HG03103 (cell line): ENCODE data around the gene SCARB1.

Source experiments
- ATAC-seq: cut with Tn5 transposase; IDR thresholded peaks from one replicate; pipeline ENCODE4 v1.9.1; 2021; ENCODE audit warnings: low read depth; ENCODE audit not compliant: unreplicated experiment

Gene SCARB1

DNA sequence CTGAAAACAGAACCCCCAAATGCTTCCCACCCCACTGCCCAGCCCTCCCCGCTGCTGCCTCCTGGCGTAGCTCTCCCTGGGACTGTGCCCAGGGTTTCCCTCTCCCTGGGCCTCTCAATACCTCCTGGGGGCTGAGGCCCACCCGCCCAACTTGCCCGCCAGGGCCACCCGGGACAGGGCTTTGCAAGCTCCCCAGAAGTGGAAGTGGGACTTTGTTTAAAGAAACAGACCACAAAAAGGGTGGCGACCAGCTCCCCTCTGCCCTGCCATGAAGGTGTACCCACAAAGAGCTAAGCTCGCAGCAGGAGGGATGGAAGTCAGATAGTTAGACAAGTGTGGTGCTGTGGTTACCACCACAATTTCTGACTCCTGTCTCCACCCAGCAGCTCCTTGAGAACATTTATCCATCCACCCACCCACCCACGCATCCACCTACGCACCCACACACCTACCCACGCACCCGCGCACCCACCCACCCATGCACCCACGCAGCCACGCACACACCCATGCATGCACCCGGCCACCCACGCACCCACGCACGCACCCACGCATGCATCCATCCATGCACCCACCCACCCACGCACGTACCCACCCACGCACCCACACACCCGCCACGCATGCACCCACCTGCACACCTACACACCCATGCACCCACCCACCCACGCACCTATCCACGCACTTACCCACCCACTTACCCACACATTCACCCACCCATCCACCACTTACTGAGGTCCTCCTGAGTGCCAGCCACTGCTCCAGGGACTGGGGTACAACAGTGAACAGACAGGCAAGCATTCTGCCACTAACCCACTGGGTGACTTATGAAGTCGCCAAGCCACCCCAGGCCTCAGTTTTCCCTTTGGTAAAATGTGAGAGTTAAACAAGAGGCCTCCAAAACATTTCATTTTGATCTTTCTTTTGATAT lies 127.3 kb downstream of the SCARB1 start:
- ATAC-seq: no peak

- no peak for ATAC-seq
Measured at GRCh38 chr12:124734224-124734788, 129.4 kb downstream of the SCARB1 start.

DNA sequence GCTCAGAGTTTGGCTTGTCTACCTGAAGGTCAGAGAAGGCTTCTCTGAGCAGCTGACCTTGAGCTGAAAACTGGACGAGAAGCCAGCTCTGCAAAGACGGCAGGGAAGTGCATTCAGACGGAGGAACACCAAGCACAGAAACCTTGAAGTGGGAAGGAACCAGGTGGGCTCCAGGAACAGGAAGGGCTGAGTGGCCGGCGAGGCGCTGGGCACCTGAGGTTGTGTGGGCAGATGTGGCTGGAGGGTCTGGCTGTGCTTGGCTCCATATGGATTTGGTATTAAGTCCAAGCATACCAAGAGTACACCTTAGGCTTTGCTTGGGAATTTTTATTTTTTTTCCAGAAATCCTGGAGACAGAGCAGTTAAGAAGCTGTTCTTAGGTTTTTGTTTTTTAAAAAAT lies 130.6 kb downstream of the SCARB1 start:
- ATAC-seq: no peak

GRCh38 chr12:124732275-124733075 lies 131.2 kb downstream of the SCARB1 start:
- no peak for ATAC-seq

DNA sequence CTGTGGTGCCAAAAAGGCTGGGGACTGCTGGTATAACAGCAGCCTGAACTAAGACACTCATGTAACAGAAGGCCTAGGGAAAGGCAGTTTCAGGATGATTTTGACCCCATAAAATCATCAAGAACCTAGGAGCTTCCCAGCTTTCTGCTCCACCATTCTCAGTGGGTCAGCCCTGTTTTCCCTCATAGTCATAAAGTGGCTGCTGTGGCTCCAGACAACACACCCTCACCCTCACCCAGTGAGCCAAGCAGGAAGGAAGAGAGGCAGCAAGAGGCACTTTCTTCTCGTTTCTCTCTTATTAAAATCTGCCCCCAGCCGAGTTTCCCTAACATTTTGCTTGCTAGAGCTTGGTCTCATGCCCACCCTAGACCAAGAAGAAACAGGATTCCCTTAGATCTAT lies 131.8 kb downstream of the SCARB1 start:
- ATAC-seq: no peak

GRCh38 chr12:124730455-124730932 lies 133.2 kb downstream of the SCARB1 start:
- ATAC-seq: no peak

- no peak for ATAC-seq
Measured at GRCh38 chr12:124727922-124728321, 135.7 kb downstream of the SCARB1 start.

DNA sequence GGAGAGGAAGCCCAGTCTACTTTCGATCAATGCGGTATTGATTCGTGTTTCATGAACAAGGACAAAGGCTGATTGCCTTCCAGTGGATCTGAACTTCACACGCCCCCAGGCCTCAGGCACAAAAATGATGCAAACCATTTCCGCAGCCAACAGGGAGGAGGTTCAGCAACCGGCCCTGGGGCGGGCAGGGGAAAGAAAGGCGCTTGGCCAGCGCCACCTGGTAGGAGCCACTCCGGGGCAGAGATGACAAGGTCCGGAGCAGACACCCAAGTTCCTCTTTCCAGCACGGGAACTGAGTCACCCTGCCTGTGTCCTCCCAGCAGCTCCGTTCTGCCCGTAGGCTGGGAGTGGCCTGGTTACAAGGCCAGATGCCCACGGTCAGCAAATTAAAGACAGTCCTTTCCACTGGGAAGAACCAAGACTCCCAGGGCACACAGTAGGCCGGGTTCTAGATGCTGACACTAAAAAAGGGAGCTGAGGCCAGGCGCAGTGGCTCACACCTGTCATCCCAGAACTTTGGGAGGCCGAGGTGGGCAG lies 136.3 kb downstream of the SCARB1 start:
- no peak for ATAC-seq
